Stomach (tissue), 9 donors: ENCODE measurements around the gene ZBBX. TPM values are rescaled to one million over a fixed set of nuclear protein-coding genes. Genes with fewer than 3 reads are reported as not detected.

ENCODE experiments used
- DNase-seq, 2 donors: peaks; one replicate each; pipeline versions ENCODE4 v3.0.0 to v3.0.0-alpha.2; 2013 to 2019
- H3K27ac ChIP-seq, 5 donors: fragments of 200-600 bp in 4 of 5; sonication (generic) in 4 of 5; one replicate each; pipeline ENCODE4 v1.5.1; 2013 to 2019; ENCODE audit warnings: mild to moderate bottlenecking in 1 of 5, moderate library complexity in 1 of 5
- H3K27me3 ChIP-seq, 3 donors: fragments of 200-600 bp; sonication (generic); one replicate each; pipeline ENCODE4 v1.5.1; 2017 to 2019; ENCODE audit warnings: mixed run types in 1 of 3
- H3K36me3 ChIP-seq, 4 donors: fragments of 200-600 bp; sonication (generic); 1 replicate in 3 of 4; 2 replicates in 1 of 4; pipeline ENCODE4 v1.5.1; 2016 to 2019
- H3K4me1 ChIP-seq, 4 donors: fragments of 200-600 bp; sonication (generic); one replicate each; pipeline ENCODE4 v1.5.1; 2016 to 2019
- H3K4me3 ChIP-seq, 4 donors: fragments of 200-600 bp; sonication (generic) in 3 of 4; one replicate each; pipeline ENCODE4 v1.5.1; 2016 to 2019; ENCODE audit warnings: mild to moderate bottlenecking in 1 of 4
- H3K9me3 ChIP-seq, 4 donors: fragments of 200-600 bp; sonication (generic); one replicate each; pipeline ENCODE4 v1.5.1; 2016 to 2019
- EP300 ChIP-seq: sonication (generic); formaldehyde crosslinking; IDR thresholded peaks from one replicate; pipeline ENCODE4 v1.6.1; 2017; ENCODE audit warnings: antibody characterized with exemption
- POLR2A ChIP-seq, 4 donors: fragments of 450-650 bp; IDR thresholded peaks; one replicate each; pipeline ENCODE4 v1.6.1; 2016; ENCODE audit warnings: antibody characterized with exemption in 4 of 4, control low read depth in 2 of 4, mild to moderate bottlenecking in 1 of 4, moderate library complexity in 1 of 4
- POLR2AphosphoS5 ChIP-seq, 3 donors: sonication (generic); formaldehyde crosslinking; IDR thresholded peaks; one replicate each; pipeline ENCODE4 v1.6.1; 2016; ENCODE audit warnings: antibody characterized with exemption in 3 of 3
- whole genome bisulfite sequencing, 5 donors: extraction: QIAGEN DNeasy Blood & Tissue Kit in 3 of 5; methylation state at CpG; one replicate each; pipeline versions ENCODE4 v1.1.5 to v1.1.7; 2013 to 2018; 5-methylcytosine and 5-hydroxymethylcytosine counted together
- intact Hi-C: fragments of 100-400 bp; cut with DNase I; formaldehyde crosslinking; loops from one replicate; pipeline ENCODE4 v1.15.1; 2023; ENCODE audit warnings: low total_unique reads
- polyA plus RNA-seq, 3 donors: library from polyadenylated mRNA; stranded (reverse); fragments of 200-250 nt; gene quantifications; one replicate each; pipeline ENCODE4 v1.2.3, GENCODE V29; 2013
- total RNA-seq, 5 donors: library from RNA; depleted of rRNA; stranded (reverse); fragments of >200 nt; gene quantifications; one replicate each; pipeline versions ENCODE4 v1.1.0 to v1.2.3, GENCODE V29; 2014 to 2016
- TF ChIP-seq, protein P1 (sequence below), 7 experiments: fragments of 450-650 bp in 4 of 7; fragments of 200-600 bp in 3 of 7; sonication (generic) in 3 of 7; IDR thresholded peaks; one replicate each; pipeline ENCODE4 v1.5.1; 2016 to 2019; ENCODE audit warnings: antibody characterized with exemption in 7 of 7, control low read depth in 2 of 7, mild to moderate bottlenecking in 1 of 7
- donor health status: healthy with polysubstance abuse.
- donor health status: Bipolar disorder and iron deficiency.
- donor health status: healthy.

ZBBX gene
- total and polyA plus RNA-seq, 8 donors = 1.7 TPM; not detected in 7

DNA sequence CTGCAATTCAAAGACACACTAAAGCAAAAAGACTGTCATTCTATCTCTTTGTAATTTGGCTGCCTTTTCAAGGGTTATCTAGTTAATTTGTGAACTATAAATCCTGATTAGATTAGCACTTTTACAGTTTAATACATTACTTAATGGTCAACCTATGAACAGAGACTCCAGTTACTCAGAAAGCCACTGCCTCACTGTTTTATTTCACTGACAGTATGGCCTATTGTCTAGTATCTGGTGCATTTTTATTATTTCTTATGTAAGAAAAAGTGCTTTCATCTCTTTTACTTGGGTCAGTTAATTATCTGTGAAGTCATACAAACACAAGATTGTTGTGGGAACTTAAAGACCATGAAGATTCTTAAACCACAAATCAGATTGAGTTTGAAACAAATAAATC is 133.8 kb downstream of the ZBBX start:
- intact Hi-C loops = no loop called here

DNA sequence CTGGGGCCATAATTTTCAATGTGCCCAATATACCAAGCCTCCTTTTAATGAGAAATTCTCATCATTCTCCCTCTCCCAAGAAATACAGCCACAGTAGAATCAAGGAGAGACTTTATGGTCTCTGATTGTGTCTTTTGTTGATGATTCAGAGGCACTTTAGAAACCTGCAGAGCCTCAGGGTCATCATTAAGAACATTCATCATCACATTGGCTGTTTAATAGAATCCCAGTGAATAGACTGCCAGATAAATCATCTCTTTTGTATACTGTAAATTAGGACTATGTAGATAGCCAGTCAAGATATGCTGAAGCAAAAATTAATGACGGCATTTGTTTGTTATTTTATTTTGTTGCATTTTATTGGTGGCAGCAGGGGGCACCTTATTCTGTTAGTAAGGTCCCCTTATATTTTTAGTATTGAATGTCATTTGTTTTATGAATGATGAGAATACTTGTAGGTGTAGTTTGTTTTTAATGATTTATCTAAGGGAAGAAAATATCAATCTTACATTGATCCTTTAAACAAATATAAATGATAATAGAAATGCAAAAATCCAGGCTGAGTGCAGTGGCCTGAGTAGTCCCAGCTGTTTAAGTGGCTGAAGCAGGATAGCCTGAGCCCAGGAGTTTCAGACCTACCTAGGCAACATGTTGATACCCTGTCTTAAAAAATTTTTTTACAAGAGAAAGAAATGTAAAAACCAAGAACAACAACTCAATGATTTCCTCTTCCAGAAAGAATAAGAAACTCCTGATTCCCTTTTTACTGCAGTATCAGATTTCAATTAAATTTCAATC is 138.8 kb downstream of the ZBBX start:
- 68 to 86% (median 77%) methylated on average over 1 of the region's 1 CpG for WGBS, 5 donors
- DNase-seq = no peak
- Histone ChIP-seq H3K36me3 (no peaks in the 10 kb centered on the region), H3K4me1 (no peaks in the 10 kb centered on the region), H3K27me3 (no peaks in the 10 kb centered on the region), H3K4me3 (no peak overlapping the region), H3K27ac (no peak overlapping the region), H3K9me3 (no peaks in the 10 kb centered on the region)
- no peak for TF ChIP-seq EP300
- TF ChIP-seq POLR2AphosphoS5 (IDR thresholded peaks at IDR 0.05) = no peak
- no peak for TF ChIP-seq POLR2A (IDR thresholded peaks at IDR 0.05)
- TF ChIP-seq, protein P1, sequence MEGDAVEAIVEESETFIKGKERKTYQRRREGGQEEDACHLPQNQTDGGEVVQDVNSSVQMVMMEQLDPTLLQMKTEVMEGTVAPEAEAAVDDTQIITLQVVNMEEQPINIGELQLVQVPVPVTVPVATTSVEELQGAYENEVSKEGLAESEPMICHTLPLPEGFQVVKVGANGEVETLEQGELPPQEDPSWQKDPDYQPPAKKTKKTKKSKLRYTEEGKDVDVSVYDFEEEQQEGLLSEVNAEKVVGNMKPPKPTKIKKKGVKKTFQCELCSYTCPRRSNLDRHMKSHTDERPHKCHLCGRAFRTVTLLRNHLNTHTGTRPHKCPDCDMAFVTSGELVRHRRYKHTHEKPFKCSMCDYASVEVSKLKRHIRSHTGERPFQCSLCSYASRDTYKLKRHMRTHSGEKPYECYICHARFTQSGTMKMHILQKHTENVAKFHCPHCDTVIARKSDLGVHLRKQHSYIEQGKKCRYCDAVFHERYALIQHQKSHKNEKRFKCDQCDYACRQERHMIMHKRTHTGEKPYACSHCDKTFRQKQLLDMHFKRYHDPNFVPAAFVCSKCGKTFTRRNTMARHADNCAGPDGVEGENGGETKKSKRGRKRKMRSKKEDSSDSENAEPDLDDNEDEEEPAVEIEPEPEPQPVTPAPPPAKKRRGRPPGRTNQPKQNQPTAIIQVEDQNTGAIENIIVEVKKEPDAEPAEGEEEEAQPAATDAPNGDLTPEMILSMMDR (IDR thresholded peaks at IDR 0.05) = no peak
- intact Hi-C loops = no loop called here

More for the DNA sequence above, 133.8 kb downstream of the ZBBX start:
- DNase-seq = no peak
- Histone ChIP-seq H3K27ac (no peak overlapping the region), H3K9me3 (no peaks in the 10 kb centered on the region), H3K4me1 (no peaks in the 10 kb centered on the region), H3K36me3 (no peaks in the 10 kb centered on the region), H3K4me3 (no peak overlapping the region), H3K27me3 (no peaks in the 10 kb centered on the region)
- TF ChIP-seq, protein P1 (IDR thresholded peaks at IDR 0.05) = no peak
- TF ChIP-seq POLR2A (IDR thresholded peaks at IDR 0.05) (no peak), EP300 (no peak), POLR2AphosphoS5 (IDR thresholded peaks at IDR 0.05) (no peak)

DNA sequence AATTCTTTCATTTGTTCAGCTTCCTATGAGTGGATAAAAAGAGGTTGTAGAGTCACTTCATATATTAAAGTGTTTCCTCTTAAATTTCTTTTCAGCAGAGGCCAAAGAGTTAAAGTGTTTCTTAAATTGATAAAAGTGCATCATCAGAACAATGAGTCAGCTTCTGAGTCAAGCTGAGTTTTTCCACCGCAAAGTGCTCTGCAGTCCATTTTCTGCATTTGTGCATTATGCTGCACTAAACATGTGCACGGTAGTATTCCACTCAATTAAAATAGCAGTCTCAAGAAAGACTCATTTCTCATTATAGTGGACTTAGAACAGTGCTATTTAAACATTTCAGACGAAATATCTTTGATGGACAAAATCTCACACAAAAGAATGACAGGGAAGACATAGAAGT is 152.0 kb downstream of the ZBBX start:
- intact Hi-C loops = no loop called here
- Histone ChIP-seq H3K9me3 (no peaks in the 10 kb centered on the region), H3K4me1 (no peaks in the 10 kb centered on the region), H3K4me3 (no peak overlapping the region), H3K27me3 (no peaks in the 10 kb centered on the region), H3K36me3 (no peaks in the 10 kb centered on the region), H3K27ac (no peak overlapping the region)
- no peak for DNase-seq
- TF ChIP-seq POLR2A (IDR thresholded peaks at IDR 0.05) (no peak), POLR2AphosphoS5 (IDR thresholded peaks at IDR 0.05) (no peak), EP300 (no peak)
- TF ChIP-seq, protein P1 (IDR thresholded peaks at IDR 0.05) = no peak
- WGBS, 5 donors = 31 to 65% (median 47%) methylated on average over 3 of the region's 3 CpGs

DNA sequence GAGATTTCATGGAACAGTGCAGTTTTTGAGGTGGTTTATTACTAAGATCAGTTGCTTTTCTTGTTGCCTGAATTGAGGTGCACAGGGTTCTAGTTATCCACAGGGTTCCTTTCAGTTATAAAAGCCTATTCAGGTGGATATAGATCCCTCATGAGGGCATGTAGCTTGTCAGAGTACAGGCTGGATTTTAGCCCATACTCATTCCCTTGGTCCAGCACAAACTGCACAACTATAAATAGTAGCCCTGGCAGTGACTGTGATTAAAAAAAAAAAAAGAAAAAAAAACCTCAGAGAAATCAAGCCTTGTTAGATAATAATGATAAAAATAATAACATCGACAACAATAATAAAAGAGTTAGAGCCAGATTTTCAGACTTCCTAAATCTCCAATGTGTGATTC is 154.3 kb downstream of the ZBBX start:
- no peaks in the 10 kb centered on the region for H3K27me3 ChIP-seq
- no peak for DNase-seq
- H3K4me1 ChIP-seq = no peaks in the 10 kb centered on the region
- intact Hi-C loops = no loop called here
- no peaks in the 10 kb centered on the region for H3K9me3 ChIP-seq
- 92 to 100% (median 100%) methylated on average over 1 of the region's 1 CpG for WGBS, 5 donors
- no peak for TF ChIP-seq EP300
- no peak for TF ChIP-seq POLR2A (IDR thresholded peaks at IDR 0.05)
- no peak for TF ChIP-seq POLR2AphosphoS5 (IDR thresholded peaks at IDR 0.05)
- TF ChIP-seq, protein P1 (IDR thresholded peaks at IDR 0.05) = no peak
- H3K4me3 ChIP-seq = no peak overlapping the region
- H3K36me3 ChIP-seq = no peaks in the 10 kb centered on the region
- H3K27ac ChIP-seq = no peak overlapping the region
